ENCODE results near the gene CSF1.

DNA sequence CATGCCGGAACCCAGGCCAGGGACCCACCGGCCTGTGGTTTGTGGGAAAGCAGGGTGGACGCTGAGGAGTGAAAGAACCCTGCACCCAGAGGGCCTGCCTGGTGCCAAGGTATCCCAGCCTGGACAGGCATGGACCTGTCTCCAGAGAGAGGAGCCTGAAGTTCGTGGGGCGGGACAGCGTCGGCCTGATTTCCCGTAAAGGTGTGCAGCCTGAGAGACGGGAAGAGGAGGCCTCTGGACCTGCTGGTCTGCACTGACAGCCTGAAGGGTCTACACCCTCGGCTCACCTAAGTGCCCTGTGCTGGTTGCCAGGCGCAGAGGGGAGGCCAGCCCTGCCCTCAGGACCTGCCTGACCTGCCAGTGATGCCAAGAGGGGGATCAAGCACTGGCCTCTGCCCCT, 18.5 kb downstream of the CSF1 start:
- no peak for TF ChIP-seq POLR2A (IDR thresholded peaks at IDR 0.05)
- TF ChIP-seq, protein P1, sequence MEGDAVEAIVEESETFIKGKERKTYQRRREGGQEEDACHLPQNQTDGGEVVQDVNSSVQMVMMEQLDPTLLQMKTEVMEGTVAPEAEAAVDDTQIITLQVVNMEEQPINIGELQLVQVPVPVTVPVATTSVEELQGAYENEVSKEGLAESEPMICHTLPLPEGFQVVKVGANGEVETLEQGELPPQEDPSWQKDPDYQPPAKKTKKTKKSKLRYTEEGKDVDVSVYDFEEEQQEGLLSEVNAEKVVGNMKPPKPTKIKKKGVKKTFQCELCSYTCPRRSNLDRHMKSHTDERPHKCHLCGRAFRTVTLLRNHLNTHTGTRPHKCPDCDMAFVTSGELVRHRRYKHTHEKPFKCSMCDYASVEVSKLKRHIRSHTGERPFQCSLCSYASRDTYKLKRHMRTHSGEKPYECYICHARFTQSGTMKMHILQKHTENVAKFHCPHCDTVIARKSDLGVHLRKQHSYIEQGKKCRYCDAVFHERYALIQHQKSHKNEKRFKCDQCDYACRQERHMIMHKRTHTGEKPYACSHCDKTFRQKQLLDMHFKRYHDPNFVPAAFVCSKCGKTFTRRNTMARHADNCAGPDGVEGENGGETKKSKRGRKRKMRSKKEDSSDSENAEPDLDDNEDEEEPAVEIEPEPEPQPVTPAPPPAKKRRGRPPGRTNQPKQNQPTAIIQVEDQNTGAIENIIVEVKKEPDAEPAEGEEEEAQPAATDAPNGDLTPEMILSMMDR (IDR thresholded peaks at IDR 0.05), result no peak
- no peak for TF ChIP-seq POLR2AphosphoS5 (IDR thresholded peaks at IDR 0.05)
